Activated T-helper 2 cell treated with anti-CD3 and anti-CD28 coated beads, Interferon-gamma antibody, Interleukin-2, Interleukin-4, amounts not matched to agents 10 μg/mL and 5 μg/mL and 100 μg/mL, durations not matched to agents 14 hours and 24 hours and 36 hours (primary cell): ENCODE results near the gene CTBP2. TPM values are rescaled to one million over a fixed set of nuclear protein-coding genes. Genes with fewer than 3 reads are reported as not detected.
"Not testable (repeated sequence)": the region's sequence is repeated elsewhere in the genome, so short reads cannot be mapped to it uniquely, and the experiment has no call there.

Experiments used
- DNase-seq: peaks from one replicate; pipeline ENCODE4 v3.0.0; 2021; ENCODE audit warnings: low spot score
- H3K27ac Mint-ChIP-seq: one replicate; pipeline ENCODE4 v1.8.0; 2021; ENCODE audit warnings: mixed read lengths
- H3K27me3 Mint-ChIP-seq: one replicate; pipeline ENCODE4 v1.8.0; 2021; ENCODE audit warnings: low read depth, mixed read lengths
- H3K36me3 Mint-ChIP-seq: one replicate; pipeline ENCODE4 v1.8.0; 2021; ENCODE audit warnings: low read depth, mixed read lengths
- H3K4me1 Mint-ChIP-seq: one replicate; pipeline ENCODE4 v1.8.0; 2021; ENCODE audit warnings: low read depth, mixed read lengths
- H3K4me3 Mint-ChIP-seq: one replicate; pipeline ENCODE4 v1.8.0; 2021; ENCODE audit warnings: low read depth, mild to moderate bottlenecking, moderate library complexity, mixed read lengths
- H3K9me3 Mint-ChIP-seq: one replicate; pipeline ENCODE4 v1.8.0; 2021; ENCODE audit warnings: mixed read lengths
- intact Hi-C: fragments of 100-400 bp; cut with micrococcal nuclease; formaldehyde crosslinking; loops from one replicate; pipeline ENCODE4 v1.15.1; 2023
- total RNA-seq: library from RNA; stranded (reverse); gene quantifications from 2 replicates; pipeline ENCODE4 v1.2.3, GENCODE V29; 2022

Gene CTBP2
- total RNA-seq, 1 donor from 2014 or later: 0.48 TPM

DNA sequence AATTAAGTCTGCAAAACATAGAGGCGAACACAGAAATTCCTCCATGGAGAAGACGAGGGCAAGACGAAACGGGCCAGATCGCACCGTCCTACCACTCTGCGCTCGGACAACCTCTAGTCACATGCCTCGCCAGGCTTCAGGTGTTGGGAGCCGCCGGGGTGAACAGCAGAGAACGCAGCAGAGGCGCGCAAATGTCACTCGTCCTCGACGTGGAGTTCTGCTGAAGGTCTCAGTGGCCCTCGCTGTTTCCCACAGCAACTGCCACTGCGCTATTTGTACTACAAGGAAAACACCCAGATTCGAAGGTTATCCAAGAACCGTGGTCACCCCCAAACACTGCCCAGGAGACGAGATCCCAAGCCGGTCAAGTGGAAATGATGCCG is 9.2 kb downstream of the CTBP2 start:
- H3K9me3 Mint-ChIP-seq: no peaks in the 10 kb centered on the region
- no peak overlapping the region for H3K27ac Mint-ChIP-seq
- no peak for DNase-seq
- no peak overlapping the region for H3K4me3 Mint-ChIP-seq
- H3K36me3 Mint-ChIP-seq: no peaks in the 10 kb centered on the region
- intact Hi-C loops: no loop called here
- H3K4me1 Mint-ChIP-seq: no peaks in the 10 kb centered on the region
- peaks cover 64% of the 10 kb centered on the region for H3K27me3 Mint-ChIP-seq

DNA sequence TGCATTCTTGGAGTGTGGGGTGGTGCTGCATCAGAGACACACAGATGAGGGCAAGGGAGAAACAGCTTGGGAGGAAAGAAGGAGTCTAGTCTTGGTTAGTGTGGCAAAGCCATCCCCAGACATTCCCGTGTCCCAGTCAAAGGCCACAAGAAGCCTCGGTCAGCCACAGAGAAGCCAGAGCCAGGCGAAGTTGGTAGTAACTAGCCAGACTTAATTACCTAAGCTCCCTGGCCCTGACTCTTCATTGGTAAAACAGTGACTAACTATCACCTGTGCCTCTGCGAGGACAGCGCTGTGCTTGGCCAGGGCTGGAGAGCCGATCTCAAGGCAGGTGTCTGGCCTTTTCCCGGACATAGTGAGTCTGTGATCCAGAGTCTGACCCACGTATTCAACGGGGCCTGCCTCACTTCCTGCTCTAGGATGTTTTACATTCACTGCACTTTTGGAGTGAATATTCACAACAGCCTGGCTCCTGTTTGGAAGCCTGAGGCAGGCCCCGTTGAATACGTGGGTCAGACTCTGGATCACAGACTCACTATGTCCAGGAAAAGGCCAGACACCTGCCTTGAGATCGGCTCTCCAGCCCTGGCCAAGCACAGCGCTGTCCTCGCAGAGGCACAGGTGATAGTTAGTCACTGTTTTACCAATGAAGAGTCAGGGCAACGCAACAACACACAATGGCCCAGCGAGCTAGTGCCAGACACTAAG is 9.8 kb downstream of the CTBP2 start:
- H3K36me3 Mint-ChIP-seq, H3K4me1 Mint-ChIP-seq, DNase-seq, H3K27ac Mint-ChIP-seq, intact Hi-C loops, H3K9me3 Mint-ChIP-seq, H3K4me3 Mint-ChIP-seq: not testable (repeated sequence)
- H3K27me3 Mint-ChIP-seq: peaks cover 57% of the 10 kb centered on the region

DNA sequence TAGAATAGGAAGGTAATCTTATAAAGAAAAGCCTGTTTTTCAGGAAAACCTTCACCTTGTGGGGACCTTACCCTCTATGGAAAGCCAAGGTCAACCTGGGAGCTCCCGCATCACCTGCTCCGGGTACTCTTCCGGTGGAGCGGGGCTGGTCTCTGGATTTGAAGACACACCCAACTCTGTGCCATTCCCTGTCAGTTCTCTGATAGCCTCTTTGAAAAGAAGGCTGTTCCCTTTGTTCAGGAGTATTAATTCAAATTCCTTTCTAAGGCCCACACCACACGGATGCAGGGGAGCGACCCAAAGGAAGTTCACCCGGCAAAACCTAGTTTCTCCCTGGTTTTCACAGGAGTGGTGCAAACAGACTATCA is 10.7 kb downstream of the CTBP2 start:
- Mint-ChIP-seq H3K27me3 (peaks cover 51% of the 10 kb centered on the region), H3K36me3 (no peaks in the 10 kb centered on the region), H3K27ac (no peak overlapping the region), H3K9me3 (no peaks in the 10 kb centered on the region), H3K4me1 (no peaks in the 10 kb centered on the region), H3K4me3 (no peak overlapping the region)
- intact Hi-C loops: loop anchor here (10.0 kb wide), 1 partner anchor 95 kb away; no protein-coding TSS in a partner anchor
- no peak for DNase-seq

DNA sequence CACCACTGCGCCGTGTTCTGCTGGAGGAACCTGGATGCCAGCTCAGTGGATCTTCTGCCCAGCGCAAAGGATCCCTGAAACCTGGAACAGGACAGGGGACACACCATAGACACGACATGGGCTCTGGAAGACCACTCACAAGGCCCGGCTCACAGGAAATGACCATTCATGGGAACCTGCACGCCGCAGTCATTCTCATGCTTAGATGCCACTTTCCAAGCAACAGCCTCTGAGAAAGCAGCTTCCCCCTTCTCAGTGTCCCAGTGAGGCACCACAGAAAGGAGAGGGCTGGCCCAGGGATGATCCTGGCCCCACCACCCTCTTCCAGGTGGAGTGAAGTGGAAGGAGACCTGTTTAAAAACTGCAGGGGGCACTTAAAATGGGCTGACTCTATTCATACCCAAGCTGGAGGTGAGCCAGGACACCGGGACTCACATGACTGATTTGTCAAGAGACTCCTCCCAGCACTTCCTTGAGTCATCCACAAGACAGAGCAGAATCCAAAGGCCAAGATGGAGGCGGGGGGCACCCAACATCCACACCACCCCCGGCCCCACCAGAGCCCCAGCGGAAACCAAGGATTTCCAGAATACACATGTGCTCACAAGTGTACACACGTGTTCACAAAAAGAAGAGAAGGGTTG is 11.2 kb downstream of the CTBP2 start:
- no peak overlapping the region for H3K27ac Mint-ChIP-seq
- DNase-seq: no peak
- intact Hi-C loops: loop anchor here (10.0 kb wide), 1 partner anchor 94 kb away; no protein-coding TSS in a partner anchor
- no peaks in the 10 kb centered on the region for H3K9me3 Mint-ChIP-seq
- no peaks in the 10 kb centered on the region for H3K4me1 Mint-ChIP-seq
- no peak overlapping the region for H3K4me3 Mint-ChIP-seq
- peaks cover 47% of the 10 kb centered on the region for H3K27me3 Mint-ChIP-seq
- H3K36me3 Mint-ChIP-seq: no peaks in the 10 kb centered on the region

DNA sequence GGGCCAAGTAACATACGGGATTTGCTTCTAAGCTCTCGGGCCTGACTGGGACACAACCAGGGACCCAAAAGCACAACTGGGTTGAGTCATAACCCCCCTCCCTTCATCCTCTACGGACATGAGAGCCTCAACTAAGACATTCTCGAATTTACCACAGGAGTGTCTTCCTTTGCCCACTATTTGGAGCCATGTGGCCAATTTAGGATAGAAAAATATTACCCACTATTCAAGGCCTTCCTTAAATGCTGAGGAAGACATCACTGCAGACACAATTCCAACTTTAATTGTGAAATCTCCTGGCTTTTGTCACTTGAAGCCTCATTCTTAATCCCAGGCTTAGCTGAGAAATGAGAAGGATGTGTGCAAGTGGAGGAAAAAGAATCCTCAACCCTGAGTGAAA is 11.8 kb downstream of the CTBP2 start:
- no peaks in the 10 kb centered on the region for H3K36me3 Mint-ChIP-seq
- H3K4me3 Mint-ChIP-seq: no peak overlapping the region
- no peaks in the 10 kb centered on the region for H3K9me3 Mint-ChIP-seq
- H3K27ac Mint-ChIP-seq: no peak overlapping the region
- intact Hi-C loops: loop anchor here (10.0 kb wide), 1 partner anchor 94 kb away; no protein-coding TSS in a partner anchor
- peaks cover 45% of the 10 kb centered on the region for H3K27me3 Mint-ChIP-seq
- H3K4me1 Mint-ChIP-seq: no peaks in the 10 kb centered on the region
- DNase-seq: no peak

DNA sequence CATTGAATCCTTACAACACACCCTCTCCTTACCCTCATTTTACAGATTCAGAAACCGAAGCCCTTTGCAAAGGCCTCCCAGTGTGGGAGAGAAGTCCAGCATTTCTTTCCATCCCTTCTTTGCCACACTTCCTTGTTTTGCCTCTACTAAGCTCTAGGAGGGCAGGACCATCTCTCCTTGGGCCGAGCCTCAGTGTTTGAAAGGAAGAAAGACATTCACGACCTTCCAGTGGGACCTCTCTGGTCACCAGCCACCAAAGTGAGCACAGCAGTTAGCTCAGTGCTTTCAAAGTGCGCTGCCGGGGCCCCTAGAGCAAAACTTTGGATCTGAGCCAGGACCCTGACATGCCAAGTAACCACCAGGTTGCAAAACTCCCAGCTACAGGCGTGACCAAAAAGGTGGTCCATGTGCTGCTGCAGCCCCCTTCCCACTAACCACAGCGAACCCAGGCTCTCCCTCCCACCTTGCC is 12.4 kb downstream of the CTBP2 start:
- Mint-ChIP-seq H3K27me3 (peaks cover 41% of the 10 kb centered on the region), H3K9me3 (no peaks in the 10 kb centered on the region), H3K27ac (no peak overlapping the region), H3K36me3 (no peaks in the 10 kb centered on the region), H3K4me1 (no peaks in the 10 kb centered on the region), H3K4me3 (no peak overlapping the region)
- intact Hi-C loops: loop anchor here (10.0 kb wide), 1 partner anchor 93 kb away; no protein-coding TSS in a partner anchor
- no peak for DNase-seq

DNA sequence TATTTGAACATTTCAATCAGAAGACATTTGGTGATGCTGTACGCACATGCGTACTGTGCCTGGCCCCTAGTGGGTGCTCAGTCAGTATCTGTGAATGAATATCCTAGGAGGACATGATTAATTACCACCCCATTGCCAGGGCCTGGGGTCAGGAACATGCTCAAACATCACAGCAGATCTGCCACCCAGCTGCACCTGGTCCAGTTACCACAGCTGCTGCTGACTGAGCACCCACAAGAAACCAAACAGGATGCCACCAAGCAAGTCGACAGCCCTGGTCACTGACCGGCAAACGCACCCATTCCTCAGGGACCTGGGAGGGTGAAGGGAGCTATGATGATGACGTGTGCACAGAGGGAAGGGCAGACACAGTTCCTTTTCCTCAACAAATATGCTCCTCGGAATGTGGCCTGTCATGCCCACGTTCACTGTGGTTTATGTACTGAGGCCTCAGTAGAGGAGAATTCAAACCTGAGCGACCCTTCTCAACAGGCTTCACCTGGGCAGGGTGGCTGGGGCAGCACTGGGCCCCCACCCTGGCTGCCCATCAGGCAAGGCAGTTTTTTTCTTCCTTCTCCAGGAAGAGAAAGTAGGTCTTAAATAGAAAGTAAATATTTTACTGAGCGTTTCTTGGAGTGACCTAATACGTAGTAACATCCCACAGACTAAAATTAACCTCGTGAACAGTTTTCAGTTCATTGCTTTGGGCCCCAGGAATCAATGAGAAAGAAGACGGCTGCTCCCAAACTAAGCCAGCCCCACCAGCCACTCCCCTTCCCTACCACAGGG is 13.4 kb downstream of the CTBP2 start:
- no peak for DNase-seq
- intact Hi-C loops: loop anchor here (10.0 kb wide), 1 partner anchor 92 kb away; no protein-coding TSS in a partner anchor

DNA sequence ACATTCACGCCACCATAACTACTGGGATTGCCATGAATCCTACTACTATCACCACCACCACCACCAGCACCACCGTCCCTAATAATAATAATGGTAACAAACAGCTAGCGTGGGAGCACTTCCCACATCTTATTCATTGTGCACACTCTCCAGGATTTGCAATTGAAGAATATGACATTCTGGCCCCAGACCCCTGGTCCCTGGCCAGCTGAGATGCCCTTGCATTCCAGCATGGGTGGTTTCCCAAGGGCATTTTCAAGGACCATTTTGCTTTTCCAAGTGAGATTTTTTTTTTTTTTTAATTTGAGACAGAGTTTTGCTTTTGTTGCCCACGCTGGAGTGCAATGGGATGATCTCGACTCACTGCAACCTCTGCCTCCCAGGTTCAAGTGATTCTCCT is 14.7 kb downstream of the CTBP2 start:
- Mint-ChIP-seq H3K27me3 (peaks cover 32% of the 10 kb centered on the region), H3K27ac (no peak overlapping the region), H3K36me3 (no peaks in the 10 kb centered on the region), H3K9me3 (no peaks in the 10 kb centered on the region), H3K4me1 (no peaks in the 10 kb centered on the region), H3K4me3 (no peak overlapping the region)
- no peak for DNase-seq
- intact Hi-C loops: loop anchor here (10.0 kb wide), 1 partner anchor 91 kb away; no protein-coding TSS in a partner anchor

More for the DNA sequence above, 13.4 kb downstream of the CTBP2 start:
- Mint-ChIP-seq H3K9me3 (no peaks in the 10 kb centered on the region), H3K36me3 (no peaks in the 10 kb centered on the region), H3K27me3 (peaks cover 37% of the 10 kb centered on the region), H3K4me1 (no peaks in the 10 kb centered on the region), H3K27ac (no peak overlapping the region), H3K4me3 (no peak overlapping the region)

DNA sequence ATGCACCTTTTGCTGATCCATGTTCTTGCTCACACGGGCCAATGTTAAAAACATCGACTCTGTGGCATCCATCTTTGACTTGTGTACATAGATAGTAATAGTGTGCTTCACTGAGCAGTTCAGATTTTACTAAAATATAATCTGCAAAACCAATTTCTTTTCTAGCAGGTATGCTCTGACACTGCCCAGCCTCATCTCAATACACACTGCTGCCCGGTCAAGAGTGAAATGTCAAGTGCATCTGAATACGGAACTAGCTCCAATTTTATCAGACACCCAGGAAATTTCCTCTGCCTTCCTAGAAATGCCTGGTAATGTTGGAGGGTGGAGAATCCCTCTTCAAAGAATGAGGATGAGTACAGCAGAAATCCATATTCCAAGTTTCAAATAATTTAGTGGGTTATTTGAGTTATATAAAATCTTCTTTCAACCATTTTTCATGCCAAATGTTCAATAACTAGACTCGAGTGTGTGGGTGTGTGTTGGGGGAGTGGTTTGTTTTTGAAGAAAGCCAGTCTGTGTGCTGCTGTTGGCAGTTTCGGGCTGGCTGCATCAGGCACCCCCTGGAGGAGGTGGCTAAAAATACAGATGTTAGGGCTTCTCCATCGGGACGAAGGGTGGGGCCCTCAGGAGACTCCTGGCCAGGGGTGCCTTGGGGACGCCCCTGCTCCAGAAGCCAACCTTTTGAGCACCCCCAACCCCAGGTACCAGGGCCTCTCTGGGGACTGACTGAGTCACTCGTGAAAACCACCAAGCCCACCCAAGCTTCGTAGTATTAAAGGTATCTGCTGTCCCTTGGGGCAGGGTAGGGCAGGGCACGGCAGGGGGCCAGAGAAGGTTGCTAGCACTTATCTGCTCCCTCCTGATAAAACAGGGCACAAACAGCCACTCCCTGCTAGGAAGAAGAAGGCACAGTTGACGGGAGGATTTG is 15.4 kb downstream of the CTBP2 start:
- DNase-seq: no peak
- intact Hi-C loops: loop anchor here (10.0 kb wide), 1 partner anchor 90 kb away; no protein-coding TSS in a partner anchor
- Mint-ChIP-seq H3K27me3 (peaks cover 28% of the 10 kb centered on the region), H3K9me3 (no peaks in the 10 kb centered on the region), H3K36me3 (no peaks in the 10 kb centered on the region), H3K4me1 (no peaks in the 10 kb centered on the region), H3K4me3 (no peak overlapping the region), H3K27ac (no peak overlapping the region)

DNA sequence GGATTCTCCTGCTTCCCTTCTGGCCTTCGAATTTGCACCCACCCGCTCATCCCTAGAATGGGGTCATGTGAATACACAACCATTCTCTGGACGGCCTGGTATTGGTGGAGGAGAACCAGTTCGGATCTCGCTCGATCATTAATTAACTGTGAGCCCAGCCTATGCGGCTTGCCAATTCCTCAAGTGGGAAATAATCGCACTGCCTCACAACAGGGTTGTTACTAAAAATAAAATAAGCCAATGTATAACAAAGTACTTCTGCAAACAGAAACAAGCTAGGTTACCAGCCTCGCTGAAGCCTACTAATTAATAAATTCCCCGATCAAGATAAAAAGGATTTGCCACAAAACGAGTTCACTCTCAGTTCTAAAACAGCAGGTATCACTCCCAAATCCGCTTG is 16.2 kb downstream of the CTBP2 start:
- Mint-ChIP-seq H3K4me3 (no peak overlapping the region), H3K4me1 (no peaks in the 10 kb centered on the region), H3K27me3 (peaks cover 25% of the 10 kb centered on the region), H3K9me3 (no peaks in the 10 kb centered on the region), H3K36me3 (no peaks in the 10 kb centered on the region), H3K27ac (no peak overlapping the region)
- no peak for DNase-seq
- intact Hi-C loops: loop anchor here (10.0 kb wide), 1 partner anchor 89 kb away; no protein-coding TSS in a partner anchor

DNA sequence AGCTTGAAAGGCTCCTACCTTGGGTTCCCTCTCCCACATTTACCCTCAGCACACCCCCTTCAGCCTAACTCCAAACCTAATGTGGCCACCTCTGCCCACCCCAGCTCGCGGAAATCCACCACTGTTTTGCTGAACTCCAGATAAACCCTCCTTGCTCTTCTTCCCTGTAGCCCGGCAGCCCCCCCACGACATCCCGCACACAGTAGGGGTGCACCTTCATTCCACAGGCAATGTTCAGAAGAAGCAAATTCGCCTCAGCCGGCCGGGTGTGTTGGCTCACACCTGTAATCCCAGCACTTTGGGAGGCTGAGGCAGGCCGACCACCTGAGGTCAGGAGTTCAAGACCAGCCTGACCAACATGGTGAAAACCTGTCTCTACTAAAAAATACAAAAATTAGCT is 17.4 kb downstream of the CTBP2 start:
- DNase-seq: no peak
- Mint-ChIP-seq H3K4me3 (no peak overlapping the region), H3K36me3 (no peaks in the 10 kb centered on the region), H3K4me1 (no peaks in the 10 kb centered on the region), H3K27me3 (peaks cover 14% of the 10 kb centered on the region), H3K27ac (no peak overlapping the region), H3K9me3 (no peaks in the 10 kb centered on the region)
- intact Hi-C loops: loop anchor here (10.0 kb wide), 1 partner anchor 88 kb away; no protein-coding TSS in a partner anchor
